Activated gamma-delta T cell treated with anti-CD3 and anti-CD28 coated beads, Interleukin-2, amount 50 U/mL, for 16 hours (primary cell): ENCODE measurements around the gene SNORC.

Experiments
- DNase-seq: peaks from one replicate; pipeline ENCODE4 v3.0.0-alpha.2; 2020; ENCODE audit warnings: low read depth

The SNORC gene

GRCh38 chr2:232926431-232926939 lies 56.4 kb downstream of the SNORC start:
- no peak for DNase-seq

DNA sequence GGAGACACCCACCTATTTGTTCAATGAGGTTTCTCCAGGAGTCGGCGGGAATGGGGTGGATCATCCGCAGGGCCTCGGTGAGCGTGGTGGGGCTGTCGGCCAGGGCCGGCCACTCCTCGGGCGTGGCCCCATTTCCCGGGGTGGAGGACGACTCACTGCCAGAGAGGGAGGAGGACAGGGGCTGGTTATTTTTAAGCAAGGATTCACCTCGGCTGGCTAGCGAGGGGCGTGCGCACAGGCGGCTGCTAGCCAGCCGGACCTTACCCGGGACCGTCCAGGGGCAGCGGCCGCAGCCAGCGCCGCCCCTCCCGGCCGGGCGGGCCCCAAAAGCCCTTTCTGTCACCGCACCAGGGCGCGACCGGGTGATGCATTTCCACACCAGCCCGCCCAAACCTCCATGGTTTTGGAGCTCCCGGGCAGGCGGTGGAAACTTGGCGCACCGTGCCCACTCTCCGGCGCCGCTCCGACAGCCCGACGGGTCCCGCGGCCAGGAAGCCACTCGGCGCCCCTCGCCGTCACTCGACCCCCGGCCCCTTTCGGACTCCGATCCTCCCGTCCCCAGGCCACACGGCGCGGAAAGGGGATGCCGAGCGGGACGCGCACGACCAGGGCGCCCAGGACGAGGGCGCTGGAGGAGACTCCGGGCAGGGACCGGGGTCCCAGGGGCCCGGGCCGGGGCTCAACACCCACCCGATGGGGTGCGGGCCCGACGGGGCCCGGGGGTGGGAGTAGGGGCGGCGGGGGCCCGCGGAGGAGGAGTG lies 57.1 kb downstream of the SNORC start:
- DNase-seq: no peak

GRCh38 chr2:232927793-232928550 lies 57.9 kb downstream of the SNORC start:
- no peak for DNase-seq
